ENCODE data around the gene MAP2. TPM values are rescaled to one million over a fixed set of nuclear protein-coding genes. Genes with fewer than 3 reads are reported as not detected.

The MAP2 gene
- total and polyA plus RNA-seq, 2 donors (not counting 1 experiment from before 2014, with no cell fraction given) = 1.8 to 3.0 TPM

DNA sequence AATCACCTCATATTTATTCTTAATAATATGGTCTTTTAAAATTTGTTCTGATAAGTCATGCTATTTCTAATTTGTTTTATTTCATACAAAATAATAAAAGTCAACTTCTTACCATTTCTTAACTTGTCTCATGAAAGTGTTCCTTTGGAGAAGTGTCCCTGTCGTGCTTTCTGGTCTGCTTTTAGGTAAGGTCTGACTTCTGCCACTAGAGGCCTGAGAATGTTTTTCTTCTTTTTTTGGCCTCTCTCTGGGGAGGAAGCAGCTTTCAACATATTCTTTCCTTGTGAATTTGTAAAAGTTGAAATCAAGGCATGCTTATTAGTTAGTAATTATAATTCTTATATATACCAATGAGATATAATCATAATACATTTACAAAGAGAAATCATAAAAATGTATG lies 39.4 kb downstream of the MAP2 start:
- Mint-ChIP-seq H3K4me1 (peaks cover 1% of the 10 kb centered on the region), H3K9me3 (ENCODE audit: insufficient read depth) (no peaks in the 10 kb centered on the region), H3K27me3 (no peaks in the 10 kb centered on the region), H3K4me3 (no peak overlapping the region), H3K27ac (no peak overlapping the region)
- Histone ChIP-seq H3K27me3 (replicated peaks in 1 of 4; ENCODE audit: control extremely low read depth in 1 of 4, control insufficient read depth in 3 of 4, insufficient read depth in 4 of 4, low read length in 3 of 4) (no peaks in the 10 kb centered on the region), H4K20me1 (ENCODE audit: control insufficient read depth, insufficient read depth, low read length, poor library complexity, severe bottlenecking) (no peaks in the 10 kb centered on the region), H3K9me3 (ENCODE audit: control extremely low read depth in 1 of 3, control insufficient read depth in 2 of 3, insufficient read depth in 1 of 3, low read length in 2 of 3) (no peaks in the 10 kb centered on the region), H3K4me1 (ENCODE audit: control insufficient read depth in 2 of 2, insufficient read depth in 2 of 2, low read length in 2 of 2) (no peaks in the 10 kb centered on the region), H3K9ac (ENCODE audit: low read length) (no peak overlapping the region), H3K4me3 (ENCODE audit: control extremely low read depth in 1 of 5, extremely low read depth in 1 of 5, insufficient read depth in 1 of 5, low read depth in 2 of 5, low read length in 4 of 5) (no peak overlapping the region), H3K4me2 (replicated peaks; ENCODE audit: low read depth, low read length, poor library complexity, severe bottlenecking) (no peak overlapping the region), H3K79me2 (ENCODE audit: control insufficient read depth, insufficient read depth, low read length) (no peaks in the 10 kb centered on the region), H3K36me3 (replicated peaks in 1 of 2; ENCODE audit: control extremely low read depth in 1 of 2, control insufficient read depth in 1 of 2, extremely low read depth in 1 of 2, insufficient read depth in 2 of 2, low read length in 1 of 2) (no peaks in the 10 kb centered on the region), H3K27ac (ENCODE audit: low read length in 2 of 2) (no peak overlapping the region), H2AFZ (ENCODE audit: insufficient read depth, low read depth, low read length, poor library complexity, severe bottlenecking) (no peak overlapping the region)
- intact Hi-C loops (cut with micrococcal nuclease) = no loop called here
- ATAC-seq (ENCODE audit: low read depth) (no peak), DNase-seq (peak; percentile 5)
- no CpG with 5 or more reads among the region's 1 CpG for WGBS (ENCODE audit: insufficient coverage)
- ChIA-PET CTCF (interaction anchor here (0.6 kb wide), 1 partner anchor 92 kb away, joined by 3 read pairs; no protein-coding TSS in a partner anchor), POLR2A (no interaction called here)
- TF ChIP-seq, protein P1, sequence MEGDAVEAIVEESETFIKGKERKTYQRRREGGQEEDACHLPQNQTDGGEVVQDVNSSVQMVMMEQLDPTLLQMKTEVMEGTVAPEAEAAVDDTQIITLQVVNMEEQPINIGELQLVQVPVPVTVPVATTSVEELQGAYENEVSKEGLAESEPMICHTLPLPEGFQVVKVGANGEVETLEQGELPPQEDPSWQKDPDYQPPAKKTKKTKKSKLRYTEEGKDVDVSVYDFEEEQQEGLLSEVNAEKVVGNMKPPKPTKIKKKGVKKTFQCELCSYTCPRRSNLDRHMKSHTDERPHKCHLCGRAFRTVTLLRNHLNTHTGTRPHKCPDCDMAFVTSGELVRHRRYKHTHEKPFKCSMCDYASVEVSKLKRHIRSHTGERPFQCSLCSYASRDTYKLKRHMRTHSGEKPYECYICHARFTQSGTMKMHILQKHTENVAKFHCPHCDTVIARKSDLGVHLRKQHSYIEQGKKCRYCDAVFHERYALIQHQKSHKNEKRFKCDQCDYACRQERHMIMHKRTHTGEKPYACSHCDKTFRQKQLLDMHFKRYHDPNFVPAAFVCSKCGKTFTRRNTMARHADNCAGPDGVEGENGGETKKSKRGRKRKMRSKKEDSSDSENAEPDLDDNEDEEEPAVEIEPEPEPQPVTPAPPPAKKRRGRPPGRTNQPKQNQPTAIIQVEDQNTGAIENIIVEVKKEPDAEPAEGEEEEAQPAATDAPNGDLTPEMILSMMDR (IDR thresholded peaks at IDR 0.05) = peak; percentile 31
- no peak for TF ChIP-seq EZH2 (IDR thresholded peaks at IDR 0.05; ENCODE audit: borderline replicate concordance, insufficient read depth, low read depth, low read length, poor library complexity, severe bottlenecking)

DNA sequence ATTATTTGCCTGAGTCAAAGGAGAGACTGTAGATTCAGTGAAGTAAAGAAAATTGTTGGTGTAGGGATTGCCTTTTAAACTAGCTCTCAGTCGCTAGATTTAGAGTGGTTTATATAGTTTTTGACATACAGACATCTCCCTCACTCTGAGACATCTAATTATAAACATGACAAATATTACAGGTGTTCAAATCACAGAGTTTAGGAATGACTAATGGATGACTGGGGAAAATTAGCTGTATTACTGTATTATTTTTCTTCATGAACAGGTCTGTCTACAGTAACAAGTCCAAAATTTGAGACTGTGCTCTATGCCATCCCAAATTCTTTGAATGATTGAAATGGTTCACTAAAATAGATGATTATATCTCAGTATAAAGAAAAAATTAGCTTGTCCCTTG lies 40.0 kb downstream of the MAP2 start:
- no peak for TF ChIP-seq EZH2 (IDR thresholded peaks at IDR 0.05; ENCODE audit: borderline replicate concordance, insufficient read depth, low read depth, low read length, poor library complexity, severe bottlenecking)
- TF ChIP-seq, protein P1 (IDR thresholded peaks at IDR 0.05) = no peak
- no peaks in the 10 kb centered on the region for H3K9me3 Mint-ChIP-seq (ENCODE audit: insufficient read depth)

More for the DNA sequence above, 40.0 kb downstream of the MAP2 start:
- H3K27ac Mint-ChIP-seq = no peak overlapping the region
- H3K4me1 Mint-ChIP-seq = peaks cover 1% of the 10 kb centered on the region
- H3K9ac ChIP-seq (ENCODE audit: low read length) = no peak overlapping the region
- CTCF ChIA-PET = interaction anchor here (0.6 kb wide), 1 partner anchor 92 kb away, joined by 3 read pairs; no protein-coding TSS in a partner anchor
- H3K4me2 ChIP-seq (replicated peaks; ENCODE audit: low read depth, low read length, poor library complexity, severe bottlenecking) = no peak overlapping the region
- no peak for ATAC-seq (ENCODE audit: low read depth)
- H4K20me1 ChIP-seq (ENCODE audit: control insufficient read depth, insufficient read depth, low read length, poor library complexity, severe bottlenecking) = no peaks in the 10 kb centered on the region
- H3K27me3 ChIP-seq (replicated peaks in 1 of 4; ENCODE audit: control extremely low read depth in 1 of 4, control insufficient read depth in 3 of 4, insufficient read depth in 4 of 4, low read length in 3 of 4) = no peaks in the 10 kb centered on the region
- POLR2A ChIA-PET = no interaction called here
- H3K27ac ChIP-seq (ENCODE audit: low read length in 2 of 2) = no peak overlapping the region
- H2AFZ ChIP-seq (ENCODE audit: insufficient read depth, low read depth, low read length, poor library complexity, severe bottlenecking) = no peak overlapping the region
- intact Hi-C loops (cut with micrococcal nuclease) = no loop called here
- H3K79me2 ChIP-seq (ENCODE audit: control insufficient read depth, insufficient read depth, low read length) = no peaks in the 10 kb centered on the region
- no peaks in the 10 kb centered on the region for H3K9me3 ChIP-seq (ENCODE audit: control extremely low read depth in 1 of 3, control insufficient read depth in 2 of 3, insufficient read depth in 1 of 3, low read length in 2 of 3)
- no peak for DNase-seq
- H3K4me3 ChIP-seq (ENCODE audit: control extremely low read depth in 1 of 5, extremely low read depth in 1 of 5, insufficient read depth in 1 of 5, low read depth in 2 of 5, low read length in 4 of 5) = no peak overlapping the region
- H3K36me3 ChIP-seq (replicated peaks in 1 of 2; ENCODE audit: control extremely low read depth in 1 of 2, control insufficient read depth in 1 of 2, extremely low read depth in 1 of 2, insufficient read depth in 2 of 2, low read length in 1 of 2) = no peaks in the 10 kb centered on the region
- H3K27me3 Mint-ChIP-seq = no peaks in the 10 kb centered on the region
- H3K4me3 Mint-ChIP-seq = no peak overlapping the region
- H3K4me1 ChIP-seq (ENCODE audit: control insufficient read depth in 2 of 2, insufficient read depth in 2 of 2, low read length in 2 of 2) = no peaks in the 10 kb centered on the region
- no CpG with 5 or more reads among the region's 1 CpG for WGBS (ENCODE audit: insufficient coverage)

Measured in B cell (primary cell).